Measurements from ENCODE around the gene TPO. TPM values are rescaled to one million over a fixed set of nuclear protein-coding genes. Genes with fewer than 3 reads are reported as not detected.

Gene TPO
- total RNA-seq, 3 donors from 2014 or later: 5.1 to 21.0 (median 15.1) TPM

DNA sequence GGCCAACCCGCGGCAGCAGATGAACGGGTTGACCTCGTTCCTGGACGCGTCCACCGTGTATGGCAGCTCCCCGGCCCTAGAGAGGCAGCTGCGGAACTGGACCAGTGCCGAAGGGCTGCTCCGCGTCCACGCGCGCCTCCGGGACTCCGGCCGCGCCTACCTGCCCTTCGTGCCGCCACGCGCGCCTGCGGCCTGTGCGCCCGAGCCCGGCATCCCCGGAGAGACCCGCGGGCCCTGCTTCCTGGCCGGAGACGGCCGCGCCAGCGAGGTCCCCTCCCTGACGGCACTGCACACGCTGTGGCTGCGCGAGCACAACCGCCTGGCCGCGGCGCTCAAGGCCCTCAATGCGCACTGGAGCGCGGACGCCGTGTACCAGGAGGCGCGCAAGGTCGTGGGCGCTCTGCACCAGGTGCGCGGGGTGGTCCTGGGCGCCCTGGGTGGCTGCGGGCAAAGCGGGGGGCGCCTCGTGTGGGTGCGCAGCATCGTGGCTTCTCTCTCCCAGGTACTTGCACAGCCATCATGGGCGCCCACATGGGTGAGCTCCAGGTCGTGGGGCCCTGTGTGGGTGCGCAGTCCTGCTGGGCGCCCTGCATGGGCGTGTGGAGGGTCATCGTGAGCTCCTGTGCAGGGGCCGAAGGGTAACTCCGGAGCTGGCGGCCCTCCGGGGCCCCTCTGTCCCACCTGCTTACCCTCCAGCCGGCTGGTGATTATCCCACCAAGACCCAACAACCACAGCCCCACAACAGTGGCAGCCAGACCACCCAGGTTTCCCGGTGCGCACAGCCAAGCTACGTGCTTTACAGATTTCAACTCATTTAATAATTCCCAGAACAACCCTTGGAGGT, 64.2 kb downstream of the TPO start:
- peaks cover 0 to 11% of the 10 kb centered on the region in 2 donors for H3K27me3 ChIP-seq
- TF ChIP-seq, protein P1, sequence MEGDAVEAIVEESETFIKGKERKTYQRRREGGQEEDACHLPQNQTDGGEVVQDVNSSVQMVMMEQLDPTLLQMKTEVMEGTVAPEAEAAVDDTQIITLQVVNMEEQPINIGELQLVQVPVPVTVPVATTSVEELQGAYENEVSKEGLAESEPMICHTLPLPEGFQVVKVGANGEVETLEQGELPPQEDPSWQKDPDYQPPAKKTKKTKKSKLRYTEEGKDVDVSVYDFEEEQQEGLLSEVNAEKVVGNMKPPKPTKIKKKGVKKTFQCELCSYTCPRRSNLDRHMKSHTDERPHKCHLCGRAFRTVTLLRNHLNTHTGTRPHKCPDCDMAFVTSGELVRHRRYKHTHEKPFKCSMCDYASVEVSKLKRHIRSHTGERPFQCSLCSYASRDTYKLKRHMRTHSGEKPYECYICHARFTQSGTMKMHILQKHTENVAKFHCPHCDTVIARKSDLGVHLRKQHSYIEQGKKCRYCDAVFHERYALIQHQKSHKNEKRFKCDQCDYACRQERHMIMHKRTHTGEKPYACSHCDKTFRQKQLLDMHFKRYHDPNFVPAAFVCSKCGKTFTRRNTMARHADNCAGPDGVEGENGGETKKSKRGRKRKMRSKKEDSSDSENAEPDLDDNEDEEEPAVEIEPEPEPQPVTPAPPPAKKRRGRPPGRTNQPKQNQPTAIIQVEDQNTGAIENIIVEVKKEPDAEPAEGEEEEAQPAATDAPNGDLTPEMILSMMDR (IDR thresholded peaks at IDR 0.05): no peak
- TF ChIP-seq POLR2A (IDR thresholded peaks at IDR 0.05) (no peak), POLR2AphosphoS5 (IDR thresholded peaks at IDR 0.05) (no peak)

GRCh38 chr2:1478311-1479305, 65.3 kb downstream of the TPO start:
- no peaks in the 10 kb centered on the region for H3K9me3 ChIP-seq
- H3K36me3 ChIP-seq: no peaks in the 10 kb centered on the region
- no peak overlapping the region for H3K27ac ChIP-seq
- intact Hi-C loops (cut with DNase I; ENCODE audit: low total_unique reads): no loop called here
- TF ChIP-seq, protein P1 (IDR thresholded peaks at IDR 0.05): no peak
- TF ChIP-seq POLR2AphosphoS5 (IDR thresholded peaks at IDR 0.05) (no peak), POLR2A (IDR thresholded peaks at IDR 0.05) (no peak)
- H3K27me3 ChIP-seq: peaks cover 0 to 11% of the 10 kb centered on the region in 2 donors
- H3K4me1 ChIP-seq: no peaks in the 10 kb centered on the region
- H3K4me3 ChIP-seq: no peak overlapping the region
- DNase-seq (ENCODE audit: low spot score in 2 of 2): no peak

More for the DNA sequence above, 64.2 kb downstream of the TPO start:
- no peaks in the 10 kb centered on the region for H3K4me1 ChIP-seq
- no peaks in the 10 kb centered on the region for H3K9me3 ChIP-seq
- no peak for DNase-seq (ENCODE audit: low spot score in 2 of 2)
- no peaks in the 10 kb centered on the region for H3K36me3 ChIP-seq
- intact Hi-C loops (cut with DNase I; ENCODE audit: low total_unique reads): no loop called here
- H3K27ac ChIP-seq: no peak overlapping the region
- H3K4me3 ChIP-seq: no peak overlapping the region

- no peak for TF ChIP-seq POLR2A (IDR thresholded peaks at IDR 0.05)
- TF ChIP-seq POLR2AphosphoS5 (IDR thresholded peaks at IDR 0.05): no peak
- TF ChIP-seq, protein P1 (IDR thresholded peaks at IDR 0.05): no peak
- Histone ChIP-seq H3K36me3 (no peaks in the 10 kb centered on the region), H3K27me3 (peaks cover 0 to 11% of the 10 kb centered on the region in 2 donors), H3K4me1 (no peaks in the 10 kb centered on the region), H3K9me3 (no peaks in the 10 kb centered on the region), H3K27ac (no peak overlapping the region), H3K4me3 (no peak overlapping the region)
- no peak for DNase-seq (ENCODE audit: low spot score in 2 of 2)
- intact Hi-C loops (cut with DNase I; ENCODE audit: low total_unique reads): no loop called here
Measured at GRCh38 chr2:1479346-1479745, 66.1 kb downstream of the TPO start.

DNA sequence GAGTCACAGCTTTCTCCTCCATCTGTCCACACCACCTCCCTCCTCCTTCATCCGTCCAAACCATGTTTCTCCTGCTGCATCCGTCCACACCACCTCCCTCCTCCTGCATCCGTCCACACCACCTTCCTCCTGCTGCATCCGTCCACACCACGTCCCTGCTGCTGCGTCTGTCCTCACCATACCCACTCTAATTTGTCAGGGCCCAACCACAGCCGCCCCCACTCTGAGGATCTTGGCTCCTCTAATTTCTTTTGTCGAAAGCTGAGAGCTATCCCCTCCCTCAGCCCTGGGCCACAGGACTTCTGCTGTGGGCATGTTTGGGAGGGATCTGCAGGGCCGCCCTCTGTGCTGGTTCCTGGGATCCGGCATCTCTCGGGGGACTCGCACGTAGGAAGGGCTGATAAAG, 67.4 kb downstream of the TPO start:
- intact Hi-C loops (cut with DNase I; ENCODE audit: low total_unique reads): no loop called here
- Histone ChIP-seq H3K27ac (no peak overlapping the region), H3K4me1 (no peaks in the 10 kb centered on the region), H3K9me3 (no peaks in the 10 kb centered on the region), H3K4me3 (no peak overlapping the region), H3K36me3 (no peaks in the 10 kb centered on the region), H3K27me3 (peaks cover 0 to 11% of the 10 kb centered on the region in 2 donors)
- DNase-seq (ENCODE audit: low spot score in 2 of 2): no peak
- TF ChIP-seq POLR2AphosphoS5 (IDR thresholded peaks at IDR 0.05) (no peak), POLR2A (IDR thresholded peaks at IDR 0.05) (no peak)
- TF ChIP-seq, protein P1 (IDR thresholded peaks at IDR 0.05): no peak
